GM19043 (cell line): ENCODE data around the gene NTSR1.

ENCODE experiments used
- ATAC-seq: cut with Tn5 transposase; IDR thresholded peaks from one replicate; pipeline ENCODE4 v1.9.1; 2021; ENCODE audit warnings: low read depth; ENCODE audit not compliant: unreplicated experiment

NTSR1 gene

DNA sequence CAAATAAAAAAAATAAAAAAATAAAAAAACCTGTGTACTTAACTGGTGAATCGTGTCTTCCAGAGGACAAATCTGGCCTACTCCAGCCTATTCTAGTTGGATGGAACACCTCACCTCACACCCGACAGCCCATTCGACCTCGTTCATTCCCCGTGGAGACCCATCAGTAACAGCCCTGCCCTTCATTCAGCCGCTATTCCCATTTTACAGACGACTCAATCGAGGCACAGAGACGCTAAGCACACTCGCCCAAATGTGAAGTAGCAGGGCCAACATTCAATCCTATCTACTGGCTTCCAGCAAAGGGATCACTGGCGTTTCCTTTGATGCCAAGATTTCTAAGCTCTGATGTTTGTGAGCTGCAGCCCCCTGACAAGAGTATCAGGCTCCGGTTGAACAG, 1.8 kb upstream of the NTSR1 start:
- no peak for ATAC-seq

- ATAC-seq: no peak
These were observed 1.2 kb upstream of the NTSR1 start for GRCh38 chr20:62707276-62707920.

DNA sequence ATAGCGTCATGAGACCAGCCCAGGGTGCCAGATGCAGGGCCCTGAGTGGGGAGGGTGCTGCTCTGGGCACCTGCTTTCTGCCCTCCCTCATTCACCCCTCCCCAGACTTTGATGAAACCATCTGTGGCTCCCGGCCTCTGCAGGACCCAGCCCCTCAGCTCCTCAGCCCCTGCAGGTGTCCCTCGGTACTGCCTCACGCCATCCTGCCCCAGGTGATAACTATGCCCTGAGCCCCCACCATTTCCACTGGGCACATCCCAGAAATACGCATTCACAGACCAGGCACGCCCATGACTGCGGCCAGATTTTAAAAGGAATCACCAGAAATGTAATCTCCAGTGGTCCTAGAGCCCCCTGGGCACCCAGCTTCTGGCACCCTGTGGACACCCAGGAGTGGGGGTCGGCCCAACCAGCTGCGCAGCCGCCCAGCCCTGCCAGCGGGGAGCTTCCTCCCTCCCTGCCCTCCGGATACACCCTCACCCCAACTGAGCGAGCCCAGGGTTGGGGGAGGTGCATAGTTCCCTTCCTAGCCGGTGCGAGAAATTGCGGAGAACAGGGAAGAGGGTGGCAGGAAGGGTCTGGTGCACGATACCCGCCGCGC, 615 bp upstream of the NTSR1 start:
- no peak for ATAC-seq

DNA sequence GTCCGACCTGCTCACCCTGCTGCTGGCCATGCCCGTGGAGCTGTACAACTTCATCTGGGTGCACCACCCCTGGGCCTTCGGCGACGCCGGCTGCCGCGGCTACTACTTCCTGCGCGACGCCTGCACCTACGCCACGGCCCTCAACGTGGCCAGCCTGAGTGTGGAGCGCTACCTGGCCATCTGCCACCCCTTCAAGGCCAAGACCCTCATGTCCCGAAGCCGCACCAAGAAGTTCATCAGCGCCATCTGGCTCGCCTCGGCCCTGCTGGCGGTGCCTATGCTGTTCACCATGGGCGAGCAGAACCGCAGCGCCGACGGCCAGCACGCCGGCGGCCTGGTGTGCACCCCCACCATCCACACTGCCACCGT, 885 bp downstream of the NTSR1 start:
- no peak for ATAC-seq

DNA sequence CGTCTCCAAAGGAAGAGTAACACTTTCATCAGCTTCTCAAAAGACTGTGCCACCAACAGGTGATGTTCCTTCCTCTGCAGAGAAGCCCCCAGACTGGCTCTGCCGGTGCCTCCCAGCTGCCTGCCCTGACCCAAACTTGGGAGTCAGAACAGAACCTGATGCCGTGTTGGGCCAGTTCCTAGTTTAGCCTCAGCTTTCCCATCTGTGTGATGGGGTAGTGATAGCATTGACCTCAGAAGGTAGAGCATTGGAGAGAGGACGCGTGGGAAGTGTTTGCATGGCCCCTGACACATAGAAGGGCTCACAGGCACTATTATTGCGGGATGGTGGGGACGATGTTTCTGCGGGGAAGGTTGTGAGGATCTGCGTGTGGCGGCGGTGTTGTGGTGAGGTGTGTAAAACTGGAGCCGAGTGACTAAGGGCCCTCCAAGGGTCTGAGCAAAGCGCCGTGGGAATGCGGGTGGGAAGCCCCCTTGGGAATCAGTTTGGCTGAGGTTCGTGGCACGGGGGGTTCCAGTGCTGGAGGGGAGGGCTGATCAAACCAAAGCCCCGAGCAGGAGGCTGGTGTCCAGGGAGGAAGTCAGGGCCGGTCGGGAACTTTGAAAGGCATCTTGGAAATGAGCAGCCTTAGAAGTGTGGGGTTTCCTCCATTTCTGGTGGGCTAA, 1.7 kb downstream of the NTSR1 start:
- ATAC-seq: no peak

DNA sequence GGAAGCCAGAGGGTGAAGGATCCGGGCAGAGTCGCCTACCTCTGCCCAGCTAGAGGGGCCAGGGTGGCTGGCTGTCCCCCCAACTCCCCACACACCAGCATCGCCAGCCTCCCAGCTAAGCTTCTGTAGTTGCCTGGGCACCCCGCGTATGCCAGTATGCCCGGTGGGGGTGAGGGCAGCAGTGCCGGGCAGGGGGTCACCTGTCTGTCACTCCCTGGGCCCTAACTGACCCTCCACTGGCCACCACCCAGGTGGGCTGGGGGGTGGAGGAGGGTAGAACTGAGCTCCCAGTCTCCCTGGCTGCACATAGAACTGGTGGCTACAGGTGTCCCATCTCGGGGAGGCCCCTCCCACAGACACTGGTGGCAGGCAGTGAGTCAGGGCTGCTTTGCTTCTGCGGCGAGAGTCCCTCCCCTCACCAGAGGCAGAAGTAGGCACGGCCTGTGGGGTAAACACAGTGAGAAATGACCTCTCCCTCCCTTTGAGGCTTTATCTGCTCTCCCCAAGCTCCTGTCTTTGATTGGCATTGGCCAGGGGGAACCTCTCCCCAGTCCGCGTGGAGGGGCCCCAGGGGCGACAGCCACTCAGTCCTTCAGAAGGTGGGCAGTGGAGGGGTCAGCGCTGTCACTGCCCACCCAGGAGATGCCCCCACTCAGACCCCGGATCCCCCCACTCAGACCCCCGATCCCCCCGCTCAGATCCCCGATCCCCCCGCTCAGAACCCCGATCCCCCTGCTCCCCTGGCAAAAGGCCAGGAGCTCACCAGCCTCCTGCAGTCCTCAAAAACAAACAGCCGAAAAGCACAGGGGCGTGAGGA, 2.5 kb downstream of the NTSR1 start:
- no peak for ATAC-seq

DNA sequence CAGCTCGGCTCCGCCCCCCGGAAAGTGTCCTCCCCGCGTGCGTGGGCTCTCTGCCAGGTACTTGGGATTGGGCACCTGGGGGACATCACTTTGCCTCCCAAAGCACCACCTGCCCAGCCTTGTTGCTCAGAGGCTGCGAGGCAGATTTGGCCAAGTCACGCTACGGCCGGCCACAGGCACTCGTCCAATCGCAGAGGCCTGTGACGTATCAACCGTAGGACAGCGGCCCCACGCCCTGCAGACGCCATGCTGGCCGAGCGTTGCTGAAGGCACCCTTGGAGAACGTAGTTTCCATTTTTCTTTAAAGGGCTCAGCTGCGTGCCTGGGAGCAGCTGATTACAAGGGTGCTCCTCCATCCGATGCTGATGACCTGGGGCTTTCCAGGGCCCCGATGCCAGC, 3.1 kb downstream of the NTSR1 start:
- ATAC-seq: no peak

DNA sequence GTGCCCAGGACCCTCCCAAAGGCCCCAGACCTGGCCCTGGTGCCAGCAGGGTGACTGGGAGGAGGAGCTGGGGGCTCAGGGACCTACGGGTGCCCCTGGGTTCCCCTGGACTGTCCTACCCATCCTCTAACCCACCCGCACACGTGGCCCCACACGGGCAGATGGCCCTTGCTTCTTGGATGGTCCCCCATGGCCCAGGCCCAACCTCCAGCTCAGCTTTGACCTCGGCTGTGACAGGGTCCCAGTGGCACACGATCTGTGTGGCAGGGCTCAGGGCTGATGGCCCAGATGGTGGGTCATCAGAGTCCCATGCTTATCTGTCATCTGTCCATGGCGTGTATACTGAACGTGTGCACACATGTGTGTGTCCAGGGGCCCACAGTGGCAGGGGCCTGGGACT, 4.0 kb downstream of the NTSR1 start:
- no peak for ATAC-seq

DNA sequence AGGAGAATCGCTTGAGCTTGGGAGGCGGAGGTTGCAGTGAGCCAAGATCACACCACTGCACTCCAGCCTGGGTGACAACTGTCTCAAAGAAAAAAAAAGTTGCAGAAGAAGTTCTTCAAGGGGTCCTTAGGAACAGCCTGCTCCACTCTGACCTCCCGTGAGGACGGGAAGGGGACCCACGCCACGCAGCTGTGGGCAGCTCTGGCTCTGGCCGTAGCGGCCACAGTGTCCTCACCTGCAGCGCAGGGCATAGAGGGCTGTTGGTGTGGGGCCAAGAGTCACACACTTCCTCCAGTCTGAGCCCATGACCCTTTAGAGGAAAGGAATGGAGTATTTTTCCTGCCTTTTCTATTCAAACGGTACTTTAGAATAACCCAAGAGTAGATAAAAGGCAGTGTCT, 5.4 kb downstream of the NTSR1 start:
- ATAC-seq: no peak

GRCh38 chr20:62714799-62715198, 6.2 kb downstream of the NTSR1 start:
- no peak for ATAC-seq

DNA sequence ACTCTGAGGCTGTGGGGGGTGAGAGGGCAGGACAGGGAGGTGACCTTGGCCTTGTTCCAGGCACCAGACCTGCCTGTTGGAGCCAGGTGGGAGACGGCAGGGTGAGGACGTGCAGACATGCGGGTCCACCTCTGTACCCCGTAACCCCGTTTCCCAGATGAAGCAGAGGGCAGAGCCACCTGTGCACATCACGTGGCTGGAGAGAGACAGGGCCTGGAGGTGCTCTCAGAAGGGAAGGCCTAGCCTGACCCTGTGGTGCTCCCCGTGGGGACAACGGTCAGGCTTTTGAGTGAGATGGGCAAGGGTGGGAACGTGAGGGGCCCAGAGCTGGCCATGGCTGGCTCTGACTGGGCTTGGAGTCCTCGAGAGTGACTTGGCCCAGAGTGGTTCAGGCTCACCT, 6.6 kb downstream of the NTSR1 start:
- no peak for ATAC-seq

GRCh38 chr20:62716198-62716940, 7.7 kb downstream of the NTSR1 start:
- no peak for ATAC-seq

- no peak for ATAC-seq
These were observed 8.3 kb downstream of the NTSR1 start for GRCh38 chr20:62716941-62717310.

- ATAC-seq: no peak
These were observed 9.3 kb downstream of the NTSR1 start for GRCh38 chr20:62717933-62718332.

- no peak for ATAC-seq
These were observed 9.9 kb downstream of the NTSR1 start for GRCh38 chr20:62718546-62718945.

DNA sequence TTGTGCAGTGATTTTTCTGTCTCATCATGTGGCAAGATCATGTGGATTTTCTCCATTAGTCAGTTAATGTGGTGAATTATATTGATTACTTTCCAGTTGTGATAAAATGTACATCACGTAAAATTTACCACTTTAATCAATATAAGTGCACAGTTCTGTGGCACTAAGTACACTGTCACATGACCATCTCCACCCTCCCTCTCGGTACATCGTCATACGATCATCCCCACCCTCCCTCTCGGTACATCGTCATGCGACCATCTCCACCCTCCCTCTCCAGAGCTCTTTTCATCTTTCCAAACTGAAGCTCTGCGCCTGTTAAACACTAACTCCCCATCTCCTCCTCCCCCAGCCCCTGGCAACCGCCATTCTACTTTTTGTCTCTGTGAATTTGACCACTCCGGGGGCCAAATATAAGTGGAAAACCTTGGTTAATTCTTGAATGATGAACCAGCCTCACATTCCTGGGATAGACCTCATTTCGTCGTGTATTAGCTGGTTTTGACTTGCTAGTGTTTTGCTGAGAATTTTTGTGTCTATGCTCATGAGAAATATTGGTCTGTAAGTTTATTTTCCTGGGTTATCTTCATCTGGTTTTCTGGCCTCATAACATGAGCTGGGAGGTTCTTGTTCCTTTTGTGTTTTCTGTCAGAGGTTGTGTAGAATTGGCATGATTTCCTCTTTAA, 10.8 kb downstream of the NTSR1 start:
- ATAC-seq: no peak

DNA sequence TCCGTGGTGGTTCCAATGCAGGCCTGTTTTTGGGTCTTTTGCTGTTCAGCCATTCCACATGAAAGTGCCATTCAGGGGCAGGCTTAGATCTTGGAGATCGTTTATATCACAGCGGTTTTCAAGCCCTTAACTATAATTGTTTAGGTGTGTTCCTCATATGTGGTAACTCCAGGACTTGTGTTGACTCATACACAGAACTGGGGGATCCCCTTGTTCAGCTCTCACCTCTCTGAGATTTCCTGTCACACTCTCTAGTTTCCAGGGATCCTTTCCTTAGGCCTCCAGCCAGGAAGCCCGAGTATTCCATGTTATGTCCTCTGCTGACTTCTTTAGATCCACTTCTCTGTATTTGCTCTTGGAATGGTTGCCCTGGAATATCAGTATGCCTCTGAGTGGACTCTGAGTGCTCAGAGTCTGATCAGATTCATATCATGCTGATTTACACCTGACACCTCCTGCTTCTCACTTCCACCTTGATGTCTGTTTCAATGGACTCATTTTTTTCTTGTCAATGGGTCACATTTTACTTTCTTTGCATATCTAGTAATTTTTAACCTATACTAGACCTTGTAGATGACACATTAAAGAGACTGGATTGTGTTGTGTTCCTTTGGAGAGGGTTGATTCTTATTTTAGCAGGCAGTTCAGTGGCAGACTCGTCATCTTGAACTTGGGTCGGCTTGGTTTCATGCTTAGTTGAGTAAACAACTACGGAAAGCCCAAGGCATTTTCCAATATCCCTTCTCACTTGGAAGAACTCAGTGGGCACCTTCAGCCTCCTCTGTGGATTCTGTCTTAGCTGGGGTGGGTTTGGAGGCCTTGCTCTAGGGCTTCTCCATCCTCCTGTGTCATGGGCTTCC, 13.1 kb downstream of the NTSR1 start:
- no peak for ATAC-seq

- no peak for ATAC-seq
These were observed 14.0 kb downstream of the NTSR1 start for GRCh38 chr20:62722627-62723026.

DNA sequence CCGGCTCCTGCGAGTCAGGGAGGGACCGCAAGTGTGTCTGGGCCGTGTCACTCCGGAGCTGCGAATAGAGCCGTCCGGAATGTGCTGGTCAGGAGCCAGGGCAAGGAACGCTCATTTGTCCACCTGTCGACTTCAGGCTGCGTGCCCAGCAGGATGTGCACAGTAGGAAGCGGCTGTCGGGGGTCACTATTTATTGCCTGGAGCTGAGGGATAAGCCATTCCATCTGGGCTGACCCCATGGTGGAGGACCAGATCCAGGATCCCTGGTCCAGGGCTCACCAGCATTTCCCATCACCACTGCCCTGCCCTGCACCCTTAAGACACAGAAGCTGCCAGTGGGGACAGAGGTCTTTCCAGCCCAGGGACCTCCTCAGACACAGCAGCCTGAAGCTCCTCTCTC, 14.7 kb downstream of the NTSR1 start:
- ATAC-seq: no peak
